SK-N-SH (cell line): ENCODE results near the gene SMURF1. TPM values are rescaled to one million over a fixed set of nuclear protein-coding genes. Genes with fewer than 3 reads are reported as not detected.
"Not testable (repeated sequence)": the region's sequence is repeated elsewhere in the genome, so short reads cannot be mapped to it uniquely, and the experiment has no call there.

Source experiments
- CTCF ChIA-PET: fragments of 300-600, 350-600 bp; formaldehyde crosslinking; extraction: SDS; loops from one replicate; lab custom pipeline; 2021; lab: Yijun Ruan, JAX
- POLR2A ChIA-PET: fragments of 350-600 bp; sonication (Branson Sonifier 250); formaldehyde crosslinking; extraction: SDS; loops from one replicate; lab custom pipeline; 2020; ENCODE audit warnings: antibody characterized with exemption, inconsistent platforms; lab: Yijun Ruan, JAX
- DNase-seq: peaks from one replicate; pipeline ENCODE4 v3.0.0; 2012
- H2AFZ ChIP-seq: fragments of 200-600 bp; sonication (generic); 2 replicates; pipeline ENCODE4 v1.8.1; 2016; ENCODE audit warnings: antibody characterized with exemption, mild to moderate bottlenecking, low read depth
- H3F3A ChIP-seq: fragments of 200-600 bp; sonication (generic); replicated peaks from 2 replicates; pipeline ENCODE3; 2016; ENCODE audit warnings: antibody characterized with exemption, mild to moderate bottlenecking; ENCODE audit not compliant: insufficient read depth
- H3K27ac ChIP-seq, 2 experiments: fragments of 200-500 bp in 1 of 2; fragments of 200-600 bp in 1 of 2; sonication (Bioruptor generic) in 1 of 2; sonication (generic), shearing (Covaris generic) in 1 of 2; 2 replicates each; pipeline versions ENCODE4 v1.5.1 to v1.6.1; 2014 to 2016; ENCODE audit warnings: low read depth in 2 of 2, inconsistent platforms in 1 of 2, low read length in 1 of 2, mild to moderate bottlenecking in 1 of 2, mixed read lengths in 1 of 2
- H3K27me3 ChIP-seq: fragments of 200-600 bp; sonication (generic), shearing (Covaris generic); 2 replicates; pipeline ENCODE4 v1.6.1; 2016; ENCODE audit warnings: mixed run types; ENCODE audit not compliant: insufficient read depth
- H3K36me3 ChIP-seq, 2 experiments: fragments of 200-500 bp in 1 of 2; fragments of 200-600 bp in 1 of 2; sonication (Bioruptor generic) in 1 of 2; sonication (generic) in 1 of 2; replicated peaks in 1 of 2; 2 replicates each; pipeline versions ENCODE3 to v1.5.1; 2014 to 2016; ENCODE audit warnings: low read length in 1 of 2, mild to moderate bottlenecking in 1 of 2; ENCODE audit not compliant: insufficient read depth in 2 of 2, control insufficient read depth in 1 of 2
- H3K4me1 ChIP-seq, 2 experiments: fragments of 200-500 bp in 1 of 2; fragments of 200-600 bp in 1 of 2; sonication (Bioruptor generic) in 1 of 2; sonication (generic), shearing (Covaris generic) in 1 of 2; 2 replicates each; pipeline versions ENCODE4 v1.5.1 to v1.6.1; 2014 to 2016; ENCODE audit warnings: low read depth in 1 of 2, low read length in 1 of 2, mixed run types in 1 of 2; ENCODE audit not compliant: insufficient read depth in 2 of 2, control insufficient read depth in 1 of 2
- H3K4me2 ChIP-seq: fragments of 200-600 bp; sonication (generic), shearing (Covaris generic); 2 replicates; pipeline ENCODE4 v1.6.1; 2017; ENCODE audit warnings: mixed run types
- H3K4me3 ChIP-seq, 2 experiments: fragments of 200-500 bp in 1 of 2; fragments of 200-600 bp in 1 of 2; sonication (Bioruptor generic) in 1 of 2; sonication (generic), shearing (Covaris generic) in 1 of 2; 2 replicates each; pipeline versions ENCODE4 v1.5.1 to v1.8.1; 2014 to 2016; ENCODE audit warnings: low read depth in 2 of 2, inconsistent platforms in 1 of 2, low read length in 1 of 2, mild to moderate bottlenecking in 1 of 2, mixed read lengths in 1 of 2, moderate library complexity in 1 of 2
- H3K79me2 ChIP-seq: fragments of 200-600 bp; sonication (generic); 2 replicates; pipeline ENCODE4 v1.8.1; 2017; ENCODE audit warnings: mild to moderate bottlenecking; ENCODE audit not compliant: insufficient read depth
- H3K9ac ChIP-seq: fragments of 200-600 bp; sonication (generic); 2 replicates; pipeline ENCODE4 v1.6.1; 2017; ENCODE audit warnings: mixed run types
- H3K9me2 ChIP-seq: fragments of 200-600 bp; sonication (generic); 2 replicates; pipeline ENCODE4 v1.6.1; 2017; ENCODE audit warnings: mixed run types
- H3K9me3 ChIP-seq: fragments of 200-600 bp; sonication (generic); 2 replicates; pipeline ENCODE4 v1.6.1; 2017; ENCODE audit warnings: mixed run types, mild to moderate bottlenecking, moderate library complexity
- H4K20me1 ChIP-seq: fragments of 200-600 bp; sonication (generic); 2 replicates; pipeline ENCODE4 v1.6.1; 2017; ENCODE audit warnings: mild to moderate bottlenecking, mixed run types; ENCODE audit not compliant: insufficient read depth
- CTCF ChIP-seq: fragments of 200-600 bp; sonication (generic); IDR thresholded peaks from 2 replicates; pipeline ENCODE4 v1.6.1; 2017; ENCODE audit warnings: antibody characterized with exemption, mild to moderate bottlenecking, moderate library complexity
- FOXM1 ChIP-seq: IDR thresholded peaks from 2 replicates; pipeline ENCODE4 v1.4.0; 2012; ENCODE audit warnings: low read depth, mild to moderate bottlenecking
- NRF1 ChIP-seq: IDR thresholded peaks from 2 replicates; pipeline ENCODE4 v1.6.1; 2012; ENCODE audit warnings: low read depth, mild to moderate bottlenecking, low read length
- PBX3 ChIP-seq: IDR thresholded peaks from 2 replicates; pipeline ENCODE4; 2012
- TCF12 ChIP-seq: IDR thresholded peaks from 2 replicates; pipeline ENCODE4 v1.4.0; 2012
- WGBS: methylation state at CpG from one replicate; pipeline ENCODE4 v1.1.6; 2017; ENCODE audit warnings: low lambda C conversion rate; 5-methylcytosine and 5-hydroxymethylcytosine counted together
- polyA plus RNA-seq, 3 experiments: library from polyadenylated mRNA; depleted of rRNA; stranded (reverse); fragments of >200 nt; gene quantifications; 2 replicates each; pipeline ENCODE4 v1.2.3, GENCODE V29; 2012

Gene SMURF1
- polyA plus RNA-seq, 1 of the 3 experiments (the other 2 are of a cell fraction), result 12.9 TPM

- H3K4me2 ChIP-seq, result no peak overlapping the region
- H3F3A ChIP-seq, result peaks cover 28% of the 10 kb centered on the region
- no peak overlapping the region for H3K27ac ChIP-seq
- H2AFZ ChIP-seq, result no peak overlapping the region
- no peak overlapping the region for H3K9ac ChIP-seq
- H4K20me1 ChIP-seq, result no peaks in the 10 kb centered on the region
- peaks cover 17% of the 10 kb centered on the region for H3K79me2 ChIP-seq
- H3K4me1 ChIP-seq, result peaks cover 7 to 23% of the 10 kb centered on the region in 2 experiments; a peak in 3 of 4 replicates
- no peaks in the 10 kb centered on the region for H3K9me2 ChIP-seq
- ChIA-PET POLR2A (no interaction called here), CTCF (interaction anchor here (0.8 to 1.1 kb wide), 2 partner anchors 11 to 266 kb away, joined by 4 to 5 read pairs; no protein-coding TSS in a partner anchor)
- H3K27me3 ChIP-seq, result no peaks in the 10 kb centered on the region
- 90% methylated on average over 13 of the region's 15 CpGs for WGBS
- TF ChIP-seq CTCF, result no peak
- no peak for TF ChIP-seq NRF1
- no peak for TF ChIP-seq FOXM1
- H3K4me3 ChIP-seq, result no peak overlapping the region
- peaks cover 75 to 76% of the 10 kb centered on the region in 2 experiments for H3K36me3 ChIP-seq
- no peaks in the 10 kb centered on the region for H3K9me3 ChIP-seq
- DNase-seq, result no peak
Measured at GRCh38 chr7:99047526-99048077, 96.3 kb downstream of the SMURF1 start.

- Histone ChIP-seq H3K9me2 (no peaks in the 10 kb centered on the region), H4K20me1 (no peaks in the 10 kb centered on the region), H3K36me3 (peaks cover 71 to 76% of the 10 kb centered on the region in 2 experiments), H3K79me2 (peaks cover 17% of the 10 kb centered on the region), H3K4me1 (peaks cover 7 to 25% of the 10 kb centered on the region in 2 experiments; a peak in 3 of 4 replicates), H3K27ac (no peak overlapping the region), H3K9me3 (no peaks in the 10 kb centered on the region), H3F3A (peaks cover 37% of the 10 kb centered on the region), H3K4me3 (no peak overlapping the region), H3K9ac (no peak overlapping the region), H3K27me3 (no peaks in the 10 kb centered on the region), H2AFZ (no peak overlapping the region), H3K4me2 (no peak overlapping the region)
- WGBS, result 91% methylated on average over 8 of the region's 8 CpGs
- TF ChIP-seq TCF12 (peak; percentile 25; the same call in 1 of the 2 replicates), CTCF (no peak), PBX3 (peak; percentile 34; the same call in 1 of the 2 replicates)
- ChIA-PET POLR2A (no interaction called here), CTCF (interaction anchor here (1.3 to 2.6 kb wide), 2 partner anchors 10 to 266 kb away, joined by 6 to 7 read pairs; no protein-coding TSS in a partner anchor)
- no peak for DNase-seq
Measured at GRCh38 chr7:99046722-99047121, 97.2 kb downstream of the SMURF1 start.

- H3K9me3 ChIP-seq, H2AFZ ChIP-seq, H3K9me2 ChIP-seq, H3K27ac ChIP-seq, POLR2A ChIA-PET, H3K4me2 ChIP-seq, H4K20me1 ChIP-seq, H3K4me3 ChIP-seq, H3K27me3 ChIP-seq, H3K9ac ChIP-seq, DNase-seq: not testable (repeated sequence)
- Histone ChIP-seq H3K36me3 (peaks cover 71 to 76% of the 10 kb centered on the region in 2 experiments), H3K4me1 (peaks cover 7 to 25% of the 10 kb centered on the region in 2 experiments; a peak in 3 of 4 replicates), H3F3A (peaks cover 41% of the 10 kb centered on the region), H3K79me2 (peaks cover 21% of the 10 kb centered on the region)
- CTCF ChIA-PET, result interaction anchor here (1.3 to 2.6 kb wide), 2 partner anchors 10 to 266 kb away, joined by 6 to 7 read pairs; no protein-coding TSS in a partner anchor
- WGBS, result 92% methylated on average over 14 of the region's 14 CpGs
Measured at GRCh38 chr7:99046262-99046661, 97.6 kb downstream of the SMURF1 start.

GRCh38 chr7:99044858-99045257 is 99.0 kb downstream of the SMURF1 start:
- WGBS, result 96% methylated on average over 3 of the region's 3 CpGs
- Histone ChIP-seq H3F3A (peaks cover 36% of the 10 kb centered on the region), H3K36me3 (peaks cover 68 to 77% of the 10 kb centered on the region in 2 experiments), H3K4me1 (peaks cover 7 to 20% of the 10 kb centered on the region in 2 experiments; a peak in 3 of 4 replicates), H3K79me2 (peaks cover 21% of the 10 kb centered on the region)
- H3K4me2 ChIP-seq, H2AFZ ChIP-seq, H3K27ac ChIP-seq, H3K27me3 ChIP-seq, H3K9ac ChIP-seq, H3K4me3 ChIP-seq, H3K9me3 ChIP-seq, H3K9me2 ChIP-seq, POLR2A ChIA-PET, DNase-seq, H4K20me1 ChIP-seq: not testable (repeated sequence)
- CTCF ChIA-PET, result interaction anchor here (1.3 to 2.6 kb wide), 3 partner anchors 14 to 268 kb away, joined by 3 to 7 read pairs (median 6); no protein-coding TSS in a partner anchor
